ENCODE data around the gene TMEM205.
"Not testable (repeated sequence)": the region's sequence is repeated elsewhere in the genome, so short reads cannot be mapped to it uniquely, and the experiment has no call there.

Gene TMEM205

GRCh38 chr19:11346104-11346940 lies at the start of gene TMEM205, which contains the start of gene CCDC159:
TSS of gene TMEM205 (minus strand) at chr19:11346268. CDS start at chr19:11345619, 649 bp downstream.
TSS of gene CCDC159 (plus strand) at chr19:11346519. CDS start at chr19:11346607, 88 bp downstream.
- peak; percentile 99 for DNase-seq

- no peak for DNase-seq
Observed at GRCh38 chr19:11390933-11391680, 45.0 kb upstream of the TMEM205 start.

GRCh38 chr19:11390359-11390758 lies 44.3 kb upstream of the TMEM205 start:
- DNase-seq = no peak

- no peak for DNase-seq
Observed at GRCh38 chr19:11387162-11388034, 41.3 kb upstream of the TMEM205 start.

GRCh38 chr19:11384778-11385129 lies 38.7 kb upstream of the TMEM205 start:
- no peak for DNase-seq

GRCh38 chr19:11383706-11384048 lies 37.6 kb upstream of the TMEM205 start:
- no peak for DNase-seq

- DNase-seq = peak; percentile 37
Observed at GRCh38 chr19:11382898-11383705, 37.0 kb upstream of the TMEM205 start.

GRCh38 chr19:11380653-11381537 lies 34.8 kb upstream of the TMEM205 start:
- DNase-seq = no peak

GRCh38 chr19:11379857-11380350 lies 33.8 kb upstream of the TMEM205 start:
- no peak for DNase-seq

GRCh38 chr19:11379269-11379845 lies 33.3 kb upstream of the TMEM205 start:
- not testable (repeated sequence) for DNase-seq

- DNase-seq = no peak
Observed at GRCh38 chr19:11378319-11379189, 32.5 kb upstream of the TMEM205 start.

- no peak for DNase-seq
Observed at GRCh38 chr19:11377756-11378155, 31.7 kb upstream of the TMEM205 start.

- DNase-seq = no peak
Observed at GRCh38 chr19:11377237-11377636, 31.2 kb upstream of the TMEM205 start.

GRCh38 chr19:11375143-11375948 lies 29.3 kb upstream of the TMEM205 start:
- DNase-seq = no peak

- peak; percentile 97 for DNase-seq
Observed at GRCh38 chr19:11374433-11375142, 28.5 kb upstream of the TMEM205 start, which contains the start of gene SWSAP1. TSS of gene SWSAP1 (plus strand) at chr19:11374666. CDS start at chr19:11374681, 15 bp downstream.

- no peak for DNase-seq
Observed at GRCh38 chr19:11373885-11374432, 27.9 kb upstream of the TMEM205 start.

- peak; percentile 77 for DNase-seq
Observed at GRCh38 chr19:11373166-11373884, 27.3 kb upstream of the TMEM205 start.

Data from NCI-H2171 (cell line).